K562 (cell line): ENCODE results near the gene CCDC159. TPM values are rescaled to one million over a fixed set of nuclear protein-coding genes. Genes with fewer than 3 reads are reported as not detected.

Experiments
- ATAC-seq: fragments of 200-7000 bp; cut with Tn5 transposase; 3 replicates; pipeline ENCODE4 v1.9.1; 2020; ENCODE audit warnings: moderate library complexity
- BruUV-seq: library from RNA; stranded (reverse); fragments of 400-500 nt; replicated peaks from 2 replicates; lab custom pipeline; 2021; lab: Mats Ljungman, UMichigan
- CTCF ChIA-PET: fragments of 300-600 bp; formaldehyde crosslinking; extraction: SDS; loops from one replicate; lab custom pipeline; 2021; ENCODE audit warnings: low intra/inter-chr PET ratio; lab: Yijun Ruan, JAX
- POLR2A ChIA-PET: fragments of 300-600, 350-650 bp; sonication (Branson Sonifier 250); formaldehyde crosslinking; extraction: SDS; loops from one replicate; lab custom pipeline; 2021; ENCODE audit warnings: antibody characterized with exemption, inconsistent platforms; lab: Yijun Ruan, JAX
- DNase-seq, 4 experiments: peaks; one replicate each; pipeline versions ENCODE4 v3.0.0 to v3.0.0-alpha.2; 2011 to 2018; ENCODE audit warnings: low spot score in 3 of 4, mixed read lengths in 3 of 4; ENCODE audit errors: extremely low read depth in 1 of 4
- FAIRE-seq: peaks from 2 replicates; lab custom pipeline; 2011; peaks lifted over from hg19 to GRCh38; lab: Jason Lieb, UNC
- H2AFZ ChIP-seq: 2 replicates; pipeline ENCODE4 v1.6.0; 2011; ENCODE audit warnings: low read depth, low read length, control low read depth, inconsistent platforms
- H3K27ac ChIP-seq: fragments of 200-600 bp; 3 replicates; pipeline ENCODE4 v1.8.0; 2011; ENCODE audit warnings: low read depth, mild to moderate bottlenecking, control low read depth, inconsistent platforms, low read length, moderate library complexity, mixed read lengths; ENCODE audit errors: extremely low read depth
- H3K27me3 ChIP-seq, 2 experiments: fragments of 300-600 bp in 1 of 2; 2 replicates in 1 of 2; 3 replicates in 1 of 2; pipeline versions ENCODE4 v1.6.0 to v1.8.0; 2011; ENCODE audit warnings: inconsistent platforms in 2 of 2, low read length in 2 of 2, mild to moderate bottlenecking in 1 of 2, mixed read lengths in 1 of 2, moderate library complexity in 1 of 2; ENCODE audit not compliant: control insufficient read depth in 2 of 2, insufficient read depth in 2 of 2
- H3K36me3 ChIP-seq: fragments of 300-600 bp; 3 replicates; pipeline ENCODE4 v1.8.0; 2011; ENCODE audit warnings: mild to moderate bottlenecking, low read length, inconsistent platforms; ENCODE audit not compliant: control insufficient read depth, insufficient read depth
- H3K4me1 ChIP-seq, 2 experiments: fragments of 200-600 bp in 1 of 2; replicated peaks in 1 of 2; 2 replicates in 1 of 2; 3 replicates in 1 of 2; pipeline versions ENCODE4 v1.5.1 to v1.8.0; 2011; ENCODE audit warnings: inconsistent platforms in 2 of 2, low read length in 2 of 2, mild to moderate bottlenecking in 1 of 2, mixed read lengths in 1 of 2, moderate library complexity in 1 of 2; ENCODE audit not compliant: control insufficient read depth in 2 of 2, insufficient read depth in 2 of 2
- H3K4me2 ChIP-seq: 2 replicates; pipeline ENCODE4 v1.6.1; 2011; ENCODE audit warnings: low read length, control low read depth, inconsistent platforms, mixed read lengths; ENCODE audit not compliant: insufficient read depth
- H3K4me3 ChIP-seq: fragments of 200-600 bp; sonication (generic), shearing (Covaris generic); 2 replicates; pipeline ENCODE4 v1.5.1; 2016; ENCODE audit warnings: control low read depth, inconsistent platforms
- H3K79me2 ChIP-seq: fragments of 200-600 bp; 3 replicates; pipeline ENCODE4 v1.8.0; 2011; ENCODE audit warnings: low read length, inconsistent platforms; ENCODE audit not compliant: control insufficient read depth, insufficient read depth
- H3K9ac ChIP-seq, 2 experiments: 2 replicates each; pipeline versions ENCODE4 v1.6.0 to v1.6.1; 2011; ENCODE audit warnings: low read depth in 2 of 2, low read length in 2 of 2, control low read depth in 1 of 2, inconsistent platforms in 1 of 2, mild to moderate bottlenecking in 1 of 2, mixed read lengths in 1 of 2; ENCODE audit not compliant: insufficient read depth in 1 of 2
- H3K9me1 ChIP-seq: one replicate; pipeline ENCODE4 v1.6.0; 2011; ENCODE audit warnings: inconsistent platforms, mild to moderate bottlenecking, low read length, moderate library complexity; ENCODE audit not compliant: control insufficient read depth, insufficient read depth
- H3K9me3 ChIP-seq: replicated peaks from 2 replicates; pipeline ENCODE4 v1.5.1; 2011; ENCODE audit warnings: low read depth, low read length, inconsistent platforms; ENCODE audit not compliant: control insufficient read depth, insufficient read depth
- H4K20me1 ChIP-seq: replicated peaks from 2 replicates; pipeline ENCODE4 v1.6.1; 2011; ENCODE audit warnings: low read length, inconsistent platforms, mixed read lengths; ENCODE audit not compliant: control insufficient read depth, insufficient read depth
- HDAC2 ChIP-seq: fragments of 450-650 bp; IDR thresholded peaks from 2 replicates; pipeline ENCODE4 v1.6.1; 2016; ENCODE audit warnings: mild to moderate bottlenecking
- HDAC6 ChIP-seq: IDR thresholded peaks from 2 replicates; pipeline ENCODE4 v1.6.1; 2012; ENCODE audit warnings: low read depth, mild to moderate bottlenecking, control low read depth, inconsistent platforms, low read length, moderate library complexity
- NONO ChIP-seq, 2 experiments: fragments of 200-400 bp in 1 of 2; fragments of 450-650 bp in 1 of 2; formaldehyde crosslinking in 1 of 2; IDR thresholded peaks; 2 replicates each; pipeline ENCODE4 v1.6.1; 2017; ENCODE audit warnings: low read depth in 2 of 2, mild to moderate bottlenecking in 2 of 2, moderate library complexity in 2 of 2, low read length in 1 of 2
- NR2C1 ChIP-seq, 2 experiments: fragments of 450-650 bp; IDR thresholded peaks; 2 replicates each; pipeline ENCODE4 v1.6.1; 2017; ENCODE audit warnings: mild to moderate bottlenecking in 2 of 2, antibody characterized with exemption in 1 of 2, inconsistent platforms in 1 of 2, missing compliant biosample characterization in 1 of 2, missing genetic modification characterization in 1 of 2
- SOX6 ChIP-seq: fragments of 450-650 bp; IDR thresholded peaks from 2 replicates; pipeline ENCODE4 v1.6.1; 2014; ENCODE audit warnings: mild to moderate bottlenecking
- TARDBP ChIP-seq: fragments of 450-650 bp; IDR thresholded peaks from 2 replicates; pipeline ENCODE4 v1.6.1; 2016
- ZNF121 ChIP-seq: sonication (generic); formaldehyde crosslinking; conservative IDR thresholded peaks from 2 replicates; pipeline ENCODE4 v1.8.0; 2022; ENCODE audit warnings: missing genetic modification reagents
- ZNF316 ChIP-seq: fragments of 450-650 bp; IDR thresholded peaks from 2 replicates; pipeline ENCODE4 v1.6.1; 2016
- ZNF707 ChIP-seq: fragments of 250-450 bp; sonication (Bioruptor Pico); conservative IDR thresholded peaks from 2 replicates; pipeline ENCODE4 v1.8.0; 2022; ENCODE audit warnings: inconsistent platforms, mild to moderate bottlenecking, moderate library complexity
- WGBS: fragments of 100-300 bp; shearing (Covaris generic); methylation state at CpG from one replicate; pipeline ENCODE4 v1.1.6; 2016; ENCODE audit warnings: low coverage, mixed read lengths; ENCODE audit not compliant: insufficient coverage; ENCODE audit errors: missing lambda C conversion rate; 5-methylcytosine and 5-hydroxymethylcytosine counted together
- in situ Hi-C: fragments of 300-500 bp; cut with MboI; formaldehyde crosslinking; loops from 4 replicates; pipeline ENCODE4 v1.15.0; 2018; ENCODE audit warnings: inconsistent platforms, mixed read lengths
- intact Hi-C: fragments of 100-400 bp; cut with micrococcal nuclease; formaldehyde crosslinking; loops from 2 replicates; pipeline ENCODE4 v1.14.2; 2022
- polyA plus RNA-seq, 8 experiments: library from polyadenylated mRNA; depleted of rRNA in 4 of 8; stranded (reverse) in 5 of 8; unstranded in 3 of 8; fragments of >200 nt; fragmentation: Nextera tagmentation in 2 of 8; fragmentation: Illumina TruSeq in 1 of 8; extraction: Ambion mirVana in 2 of 8; extraction: Trizol in 1 of 8; gene quantifications; 2 replicates each; pipeline versions ENCODE4 v1.2.1 to v1.2.3, GENCODE V29; 2011 to 2014; ENCODE audit warnings: inconsistent platforms in 1 of 8, missing spikeins in 1 of 8
- total RNA-seq, 7 experiments: library from RNA; depleted of rRNA in 6 of 7; stranded (reverse); fragments of >200 nt in 6 of 7; fragmentation: Illumina TruSeq in 2 of 7; extraction: Trizol in 2 of 7; gene quantifications; 2 replicates each; pipeline versions ENCODE4 v1.2.1 to v1.2.3, GENCODE V29; 2011 to 2021; ENCODE audit warnings: low replicate concordance in 1 of 7

The CCDC159 gene
- total and polyA plus RNA-seq, 9 of the 15 experiments (the other 6 are each of a cell fraction or from before 2014, with no cell fraction given): 0.68 to 10.1 (median 4.7) TPM

- Histone ChIP-seq H3K9ac (no peak overlapping the region), H3K36me3 (no peaks in the 10 kb centered on the region), H3K27ac (no peak overlapping the region), H4K20me1 (no peaks in the 10 kb centered on the region), H3K4me2 (no peak overlapping the region), H3K4me3 (no peak overlapping the region), H3K79me2 (no peaks in the 10 kb centered on the region), H2AFZ (no peak overlapping the region), H3K9me1 (no peaks in the 10 kb centered on the region), H3K9me3 (no peaks in the 10 kb centered on the region), H3K27me3 (no peaks in the 10 kb centered on the region), H3K4me1 (no peaks in the 10 kb centered on the region)
- intact Hi-C loops: no loop called here
- no TSS peak for BruUV-seq
- DNase-seq (no peak), ATAC-seq (no peak), FAIRE-seq (no peak)
- in situ Hi-C loops: no loop called here
- WGBS: 32% methylated on average over 4 of the region's 4 CpGs
- TF ChIP-seq ZNF316 (0 out of 2 replicates have a peak, but pooled peaks have one; percentile 4), HDAC2 (no peak), ZNF121 (CRISPR knock-in tag) (peak; percentile 62), ZNF707 (CRISPR knock-in tag) (no peak), HDAC6 (no peak), TARDBP (no peak), NONO (IDR thresholded peaks at IDR 0.05; ENCODE audit: low read depth in 2 of 2, low read length in 1 of 2) (no peak), NR2C1 (IDR thresholded peaks at IDR 0.05) (no peak), NR2C1 (tag; IDR thresholded peaks at IDR 0.05) (no peak), SOX6 (no peak)
- POLR2A ChIA-PET: interaction anchor here (0.6 to 1.5 kb wide), 5 partner anchors 10 to 308 kb away, joined by 3 to 4 read pairs (median 3); partner anchors contain the start of genes SWSAP1 and TSPAN16
- CTCF ChIA-PET: interaction anchor here (0.6 kb wide), 1 partner anchor 394 kb away, joined by 3 read pairs; no protein-coding TSS in a partner anchor
Observed at GRCh38 chr19:11331502-11331901, 14.8 kb upstream of the CCDC159 start.
